ENCODE measurements around the gene PIM3.

PIM3 gene

GRCh38 chr22:49928555-49929210 is 31.9 kb upstream of the PIM3 start:
- no peak for DNase-seq (ENCODE audit: low read depth)

GRCh38 chr22:49929211-49929979 is 31.2 kb upstream of the PIM3 start:
- peak; percentile 74 for DNase-seq (ENCODE audit: low read depth)

GRCh38 chr22:49929994-49930575 is 30.5 kb upstream of the PIM3 start:
- no peak for DNase-seq (ENCODE audit: low read depth)

GRCh38 chr22:49930596-49931412 is 29.8 kb upstream of the PIM3 start:
- DNase-seq (ENCODE audit: low read depth): no peak

- no peak for DNase-seq (ENCODE audit: low read depth)
Observed at GRCh38 chr22:49933236-49934159, 27.1 kb upstream of the PIM3 start.

GRCh38 chr22:49934160-49934890 is 26.2 kb upstream of the PIM3 start:
- DNase-seq (ENCODE audit: low read depth): no peak

- DNase-seq (ENCODE audit: low read depth): peak; percentile 91
Observed at GRCh38 chr22:49934891-49935557, 25.5 kb upstream of the PIM3 start.

- peak; percentile 44 for DNase-seq (ENCODE audit: low read depth)
Observed at GRCh38 chr22:49935561-49935960, 25.0 kb upstream of the PIM3 start.

- DNase-seq (ENCODE audit: low read depth): peak; percentile 91
Observed at GRCh38 chr22:49936018-49936972, 24.3 kb upstream of the PIM3 start.

GRCh38 chr22:49936973-49937757 is 23.4 kb upstream of the PIM3 start:
- DNase-seq (ENCODE audit: low read depth): no peak

- DNase-seq (ENCODE audit: low read depth): no peak
Observed at GRCh38 chr22:49937758-49938564, 22.6 kb upstream of the PIM3 start.

GRCh38 chr22:49938565-49939136 is 21.9 kb upstream of the PIM3 start:
- no peak for DNase-seq (ENCODE audit: low read depth)

- no peak for DNase-seq (ENCODE audit: low read depth)
Observed at GRCh38 chr22:49941507-49942316, 18.9 kb upstream of the PIM3 start.

- DNase-seq (ENCODE audit: low read depth): no peak
Observed at GRCh38 chr22:49942565-49943404, 17.8 kb upstream of the PIM3 start.

GRCh38 chr22:49943405-49943765 is 17.2 kb upstream of the PIM3 start:
- no peak for DNase-seq (ENCODE audit: low read depth)
